ENCODE results near the gene GABPB2.

Gene GABPB2

DNA sequence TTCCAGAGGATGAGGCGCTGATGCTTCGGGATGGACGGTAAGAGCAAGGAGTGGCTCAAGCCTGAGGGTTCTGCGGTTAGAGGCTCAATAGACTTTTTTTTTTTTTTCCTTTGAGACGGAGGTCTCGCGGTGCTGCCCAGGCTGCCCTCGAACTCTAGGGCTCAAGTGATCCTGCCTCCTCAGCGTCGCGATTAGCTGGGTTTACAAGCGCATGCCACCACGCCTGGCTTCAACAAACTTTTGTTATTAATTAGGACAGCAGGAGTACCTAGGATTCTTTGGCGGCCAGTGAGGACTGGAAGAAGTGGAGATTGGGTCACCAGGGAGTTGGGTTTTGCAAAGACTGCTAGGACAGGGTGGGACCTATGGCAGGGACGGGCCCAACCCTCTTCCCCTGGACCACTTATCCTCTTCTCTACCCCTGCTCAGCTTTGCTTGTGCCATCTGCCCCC is 96.0 kb downstream of the GABPB2 start:
- no peak for DNase-seq

DNA sequence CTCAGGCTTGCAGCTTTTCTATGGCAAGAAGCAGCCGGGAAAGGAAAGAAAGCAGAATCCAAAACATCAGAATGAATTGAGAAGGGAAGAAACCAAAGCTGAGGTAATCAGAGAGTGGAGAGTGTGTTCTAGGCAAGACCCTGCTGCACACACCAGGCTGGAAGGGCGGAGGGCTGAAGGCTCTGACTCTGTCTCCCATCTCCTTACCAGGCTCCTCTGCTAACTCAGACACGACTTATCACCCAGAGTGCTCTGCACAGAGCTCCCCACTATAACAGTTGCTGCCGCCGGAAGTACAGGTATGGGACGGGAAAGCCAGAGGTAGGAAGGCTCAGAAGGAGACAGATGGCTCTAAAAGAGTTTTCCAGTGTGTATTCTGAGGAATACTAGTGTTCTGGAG is 96.6 kb downstream of the GABPB2 start:
- no peak for DNase-seq

DNA sequence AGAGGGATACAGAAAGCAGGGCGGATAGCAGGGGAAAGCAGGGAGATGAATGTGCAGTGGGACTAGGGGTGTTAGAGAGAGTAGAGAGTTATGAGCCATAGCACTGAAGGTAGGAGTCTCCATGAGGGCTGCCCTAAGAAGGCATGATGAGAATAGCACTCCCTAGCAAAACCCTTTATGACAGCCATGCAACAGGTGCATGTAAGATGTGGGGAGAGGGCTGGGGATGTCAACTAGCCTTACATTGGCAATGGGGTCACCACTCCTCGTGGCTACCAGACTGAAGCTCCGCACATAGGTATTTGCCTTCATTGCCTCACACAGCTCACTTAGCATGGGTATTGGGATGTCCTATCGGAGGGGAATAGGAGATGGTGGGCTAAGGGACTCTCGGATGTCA is 100.6 kb downstream of the GABPB2 start:
- no peak for DNase-seq
